ENCODE measurements around the gene AGAP1.

- no peak for TF ChIP-seq CTCF (IDR thresholded peaks at IDR 0.05)
- no peak for TF ChIP-seq RARB (CRISPR knock-in tag; IDR thresholded peaks at IDR 0.05)
- TF ChIP-seq MYC (IDR thresholded peaks at IDR 0.05; ENCODE audit: borderline replicate concordance, low read length), result no peak
- no peak for TF ChIP-seq RAD21 (conservative IDR thresholded peaks at IDR 0.05 in 1 of 2, IDR thresholded peaks at IDR 0.05 in 1 of 2)
- TF ChIP-seq PBX3 (IDR thresholded peaks at IDR 0.05), result no peak
Observed at GRCh38 chr2:236166796-236167296, 673.0 kb downstream of the AGAP1 start.

Measured in A549 (cell line).